CD4-positive, CD25-positive, alpha-beta regulatory T cell (primary cell): ENCODE data around the gene APOB. TPM values are rescaled to one million over a fixed set of nuclear protein-coding genes. Genes with fewer than 3 reads are reported as not detected.
"Not testable (repeated sequence)": the region's sequence is repeated elsewhere in the genome, so short reads cannot be mapped to it uniquely, and the experiment has no call there.

Experiments used
- ATAC-seq, 2 donors: fragments of 150-1000 bp; cut with Tn5 transposase; one replicate each; pipeline ENCODE4 v1.10.0; 2021; ENCODE audit warnings: low read depth in 2 of 2, moderate number of reproducible peaks in 2 of 2, moderate library complexity in 1 of 2
- DNase-seq, 3 donors: peaks; one replicate each; pipeline versions ENCODE4 v3.0.0 to v3.0.0-alpha.2; 2012 to 2022; ENCODE audit warnings: mixed read lengths in 1 of 3
- H3K27ac ChIP-seq: one replicate; pipeline ENCODE4 v1.7.0; 2013; ENCODE audit warnings: mild to moderate bottlenecking, low read length; ENCODE audit not compliant: insufficient read depth, poor library complexity, severe bottlenecking
- H3K27me3 ChIP-seq: one replicate; pipeline ENCODE4 v1.7.0; 2013; ENCODE audit warnings: low read length; ENCODE audit not compliant: control insufficient read depth, insufficient read depth
- H3K36me3 ChIP-seq: one replicate; pipeline ENCODE4 v1.7.0; 2013; ENCODE audit warnings: mild to moderate bottlenecking, low read length, moderate library complexity; ENCODE audit not compliant: control insufficient read depth, insufficient read depth
- H3K4me1 ChIP-seq: 2 replicates; pipeline ENCODE4 v1.7.0; 2013; ENCODE audit warnings: mild to moderate bottlenecking, low read length; ENCODE audit not compliant: insufficient read depth, control insufficient read depth, poor library complexity, severe bottlenecking
- H3K4me3 ChIP-seq: one replicate; pipeline ENCODE4 v1.7.0; 2013; ENCODE audit warnings: low read depth, mild to moderate bottlenecking, low read length, moderate library complexity
- H3K9me3 ChIP-seq, 2 experiments: 1 replicate in 1 of 2; 2 replicates in 1 of 2; pipeline ENCODE4 v1.7.0; 2013; ENCODE audit warnings: low read length in 2 of 2, mild to moderate bottlenecking in 1 of 2, moderate library complexity in 1 of 2; ENCODE audit not compliant: control insufficient read depth in 2 of 2
- H3K27ac Mint-ChIP-seq, 3 donors: one replicate each; pipeline ENCODE4 v1.8.0; 2020 to 2022; ENCODE audit warnings: mild to moderate bottlenecking in 3 of 3, mixed read lengths in 3 of 3, moderate library complexity in 2 of 3
- H3K27me3 Mint-ChIP-seq: one replicate; pipeline ENCODE4 v1.8.0; 2022; ENCODE audit warnings: mild to moderate bottlenecking, mixed read lengths
- H3K36me3 Mint-ChIP-seq: one replicate; pipeline ENCODE4 v1.8.0; 2020; ENCODE audit warnings: mixed read lengths
- H3K4me1 Mint-ChIP-seq, 4 donors: one replicate each; pipeline ENCODE4 v1.8.0; 2020 to 2022; ENCODE audit warnings: mixed read lengths in 4 of 4, mild to moderate bottlenecking in 1 of 4
- H3K4me3 Mint-ChIP-seq, 4 donors: one replicate each; pipeline ENCODE4 v1.8.0; 2020 to 2022; ENCODE audit warnings: mild to moderate bottlenecking in 4 of 4, mixed read lengths in 4 of 4, moderate library complexity in 3 of 4
- H3K9me3 Mint-ChIP-seq, 7 donors: one replicate each; pipeline ENCODE4 v1.8.0; 2020 to 2022; ENCODE audit warnings: mixed read lengths in 7 of 7, mild to moderate bottlenecking in 3 of 7, moderate library complexity in 2 of 7
- polyA plus RNA-seq, 4 donors: library from polyadenylated mRNA; unstranded; fragments of 300-500 nt; fragmentation: Illumina TruSeq; gene quantifications; one replicate each; pipeline ENCODE4 v1.2.3, GENCODE V29; 2021
- total RNA-seq: library from RNA; stranded (reverse); gene quantifications from one replicate; pipeline ENCODE4 v1.2.3, GENCODE V29; 2022

Gene APOB
- total and polyA plus RNA-seq, 5 donors from 2014 or later = not detected

GRCh38 chr2:21033237-21034155 lies 10.4 kb downstream of the APOB start:
- Mint-ChIP-seq H3K27ac (no peak overlapping the region), H3K4me3 (no peak overlapping the region), H3K27me3 (peaks cover 3% of the 10 kb centered on the region), H3K36me3 (no peaks in the 10 kb centered on the region), H3K4me1 (no peaks in the 10 kb centered on the region), H3K9me3 (peaks cover 0 to 3% (median 0%) of the 10 kb centered on the region in 7 donors)
- no peak for DNase-seq
- Histone ChIP-seq H3K4me1 (no peaks in the 10 kb centered on the region), H3K27ac (no peak overlapping the region), H3K9me3 (no peaks in the 10 kb centered on the region), H3K4me3 (no peak overlapping the region), H3K36me3 (no peaks in the 10 kb centered on the region), H3K27me3 (no peaks in the 10 kb centered on the region)
- no peak for ATAC-seq

GRCh38 chr2:21032338-21033236 lies 11.3 kb downstream of the APOB start:
- Mint-ChIP-seq H3K4me1 (no peaks in the 10 kb centered on the region), H3K4me3 (no peak overlapping the region), H3K27ac (no peak overlapping the region), H3K27me3 (peaks cover 8% of the 10 kb centered on the region), H3K9me3 (peaks cover 0 to 3% (median 0%) of the 10 kb centered on the region in 7 donors), H3K36me3 (no peaks in the 10 kb centered on the region)
- DNase-seq (no peak), ATAC-seq (no peak)
- Histone ChIP-seq H3K4me1 (no peaks in the 10 kb centered on the region), H3K27ac (no peak overlapping the region), H3K36me3 (no peaks in the 10 kb centered on the region), H3K9me3 (no peaks in the 10 kb centered on the region), H3K4me3 (no peak overlapping the region), H3K27me3 (no peaks in the 10 kb centered on the region)

GRCh38 chr2:21030983-21031968 lies 12.6 kb downstream of the APOB start:
- H3K4me1 Mint-ChIP-seq = no peaks in the 10 kb centered on the region
- Histone ChIP-seq H3K9me3 (no peaks in the 10 kb centered on the region), H3K27me3 (no peaks in the 10 kb centered on the region), H3K4me3 (no peak overlapping the region), H3K4me1 (no peaks in the 10 kb centered on the region), H3K27ac (no peak overlapping the region), H3K36me3 (no peaks in the 10 kb centered on the region)
- H3K9me3 Mint-ChIP-seq = peaks cover 0 to 3% (median 1%) of the 10 kb centered on the region in 7 donors
- no peaks in the 10 kb centered on the region for H3K36me3 Mint-ChIP-seq
- no peak overlapping the region for H3K4me3 Mint-ChIP-seq
- H3K27ac Mint-ChIP-seq = no peak overlapping the region
- DNase-seq (no peak), ATAC-seq (no peak)
- H3K27me3 Mint-ChIP-seq = peaks cover 8% of the 10 kb centered on the region

- Histone ChIP-seq H3K27ac (no peak overlapping the region), H3K9me3 (no peaks in the 10 kb centered on the region), H3K27me3 (no peaks in the 10 kb centered on the region), H3K36me3 (no peaks in the 10 kb centered on the region), H3K4me1 (no peaks in the 10 kb centered on the region), H3K4me3 (no peak overlapping the region)
- no peak overlapping the region for H3K27ac Mint-ChIP-seq
- no peak overlapping the region for H3K4me3 Mint-ChIP-seq
- no peaks in the 10 kb centered on the region for H3K36me3 Mint-ChIP-seq
- peaks cover 13% of the 10 kb centered on the region for H3K27me3 Mint-ChIP-seq
- ATAC-seq = no peak
- no peaks in the 10 kb centered on the region for H3K4me1 Mint-ChIP-seq
- DNase-seq = no peak
- H3K9me3 Mint-ChIP-seq = peaks cover 0 to 2% (median 0%) of the 10 kb centered on the region in 7 donors
Observed at GRCh38 chr2:21029519-21029918, 14.4 kb downstream of the APOB start.

- not testable (repeated sequence) for H3K4me3 Mint-ChIP-seq, H3K9me3 Mint-ChIP-seq
Observed at GRCh38 chr2:21028951-21029350, 14.9 kb downstream of the APOB start.

GRCh38 chr2:21028021-21028947 lies 15.6 kb downstream of the APOB start:
- Histone ChIP-seq H3K36me3 (no peaks in the 10 kb centered on the region), H3K27ac (no peak overlapping the region), H3K4me3 (no peak overlapping the region), H3K9me3 (no peaks in the 10 kb centered on the region), H3K27me3 (no peaks in the 10 kb centered on the region), H3K4me1 (no peaks in the 10 kb centered on the region)
- no peak overlapping the region for H3K4me3 Mint-ChIP-seq
- H3K36me3 Mint-ChIP-seq = no peaks in the 10 kb centered on the region
- no peak overlapping the region for H3K27ac Mint-ChIP-seq
- H3K9me3 Mint-ChIP-seq = peaks cover 0 to 1% (median 0%) of the 10 kb centered on the region in 7 donors
- no peaks in the 10 kb centered on the region for H3K4me1 Mint-ChIP-seq
- no peak for DNase-seq
- ATAC-seq = no peak
- peaks cover 13% of the 10 kb centered on the region for H3K27me3 Mint-ChIP-seq

More at GRCh38 chr2:21028951-21029350, 14.9 kb downstream of the APOB start:
- not testable (repeated sequence) for H3K27ac Mint-ChIP-seq, H3K36me3 ChIP-seq, H3K27me3 ChIP-seq, H3K4me3 ChIP-seq, H3K9me3 ChIP-seq, H3K4me1 ChIP-seq, DNase-seq, H3K27ac ChIP-seq, ATAC-seq, H3K4me1 Mint-ChIP-seq, H3K36me3 Mint-ChIP-seq
- H3K27me3 Mint-ChIP-seq = peaks cover 13% of the 10 kb centered on the region
